Rectal smooth muscle tissue (tissue), 1 donor: ENCODE results near the gene SRP9.
"Not testable (repeated sequence)": the region's sequence is repeated elsewhere in the genome, so short reads cannot be mapped to it uniquely, and the experiment has no call there.

Experiments used
- H3K27ac ChIP-seq: one replicate; pipeline ENCODE4 v1.7.0; 2013; ENCODE audit warnings: low read depth, low read length, inconsistent platforms
- H3K27me3 ChIP-seq: one replicate; pipeline ENCODE4 v1.7.0; 2013; ENCODE audit warnings: low read length; ENCODE audit not compliant: control insufficient read depth, insufficient read depth
- H3K36me3 ChIP-seq: one replicate; pipeline ENCODE4 v1.7.0; 2013; ENCODE audit warnings: low read length; ENCODE audit not compliant: control insufficient read depth, insufficient read depth
- H3K4me1 ChIP-seq: one replicate; pipeline ENCODE4 v1.7.0; 2013; ENCODE audit warnings: low read length; ENCODE audit not compliant: control insufficient read depth, insufficient read depth
- H3K4me3 ChIP-seq: one replicate; pipeline ENCODE4 v1.7.0; 2013; ENCODE audit warnings: low read length
- H3K9ac ChIP-seq: one replicate; pipeline ENCODE4 v1.7.0; 2013; ENCODE audit warnings: low read length

SRP9 gene

DNA sequence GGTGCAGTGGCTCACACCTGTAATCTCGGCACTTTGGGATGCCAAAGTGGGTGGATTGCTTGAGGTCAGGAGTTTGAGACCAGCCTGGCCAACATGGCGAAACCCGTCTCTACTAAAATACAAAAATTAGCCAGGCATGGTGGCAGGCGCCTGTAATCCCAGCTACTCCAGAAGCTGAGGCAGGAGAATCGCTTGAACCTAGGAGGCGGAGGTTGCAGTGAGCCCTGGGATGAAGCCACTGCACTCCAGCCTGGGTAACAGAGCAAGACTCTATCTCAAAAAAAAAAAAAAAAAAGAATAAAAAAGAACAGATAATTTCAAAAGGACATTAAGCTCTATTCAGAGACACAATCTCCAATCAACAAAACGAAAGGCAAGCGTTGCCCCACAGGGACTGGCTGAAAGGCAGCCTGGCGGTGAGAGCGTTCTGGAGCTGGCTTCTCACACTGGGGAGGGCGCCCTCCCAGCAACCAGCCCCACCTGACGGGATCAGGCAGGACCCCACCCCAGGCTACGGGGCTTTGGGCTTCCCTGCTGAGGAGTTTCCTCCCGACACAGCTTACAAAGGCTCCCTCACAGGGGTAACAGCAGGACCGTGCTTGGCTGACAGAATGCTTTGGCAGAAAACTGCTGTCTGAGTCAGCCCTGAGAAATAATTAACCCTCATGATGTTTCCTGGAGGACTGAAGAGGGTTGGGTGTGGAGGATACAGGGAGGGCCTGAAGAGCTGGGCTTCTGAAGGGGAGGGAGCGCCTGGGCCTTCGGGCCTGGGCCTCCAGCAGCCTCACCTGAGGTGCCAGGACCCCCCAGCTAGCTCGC, 31.1 kb upstream of the SRP9 start:
- no peaks in the 10 kb centered on the region for H3K27me3 ChIP-seq
- no peaks in the 10 kb centered on the region for H3K36me3 ChIP-seq
- H3K4me1 ChIP-seq = peaks cover 25% of the 10 kb centered on the region
- peak overlapping the region; percentile 89 for H3K27ac ChIP-seq
- H3K9ac ChIP-seq = peak overlapping the region; percentile 38
- H3K4me3 ChIP-seq = peak overlapping the region; percentile 77

DNA sequence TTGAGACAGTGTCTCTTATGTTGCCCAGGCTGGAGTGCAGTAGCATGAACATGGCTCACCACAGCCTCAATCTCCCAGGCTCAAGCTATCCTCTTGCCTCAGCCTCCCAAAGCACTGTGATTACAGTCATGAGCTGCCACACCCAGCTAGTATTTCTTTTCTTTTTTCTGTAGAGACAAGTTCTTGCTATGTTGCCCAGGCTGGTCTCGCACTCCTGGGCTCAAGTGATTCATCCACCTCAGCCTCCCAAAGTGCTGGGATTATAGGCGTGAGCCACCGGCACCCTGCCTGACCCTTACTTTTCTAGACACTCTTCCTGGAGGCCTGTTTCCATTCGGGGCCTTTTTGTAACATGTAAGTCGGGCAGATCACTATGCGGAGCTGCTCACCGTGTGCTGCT, 30.1 kb upstream of the SRP9 start:
- Histone ChIP-seq H3K36me3 (no peaks in the 10 kb centered on the region), H3K4me1 (peaks cover 25% of the 10 kb centered on the region), H3K27me3 (no peaks in the 10 kb centered on the region), H3K9ac (no peak overlapping the region), H3K4me3 (no peak overlapping the region), H3K27ac (peak overlapping the region; percentile 89)

GRCh38 chr1:225748529-225748928, 29.1 kb upstream of the SRP9 start:
- no peaks in the 10 kb centered on the region for H3K36me3 ChIP-seq
- no peak overlapping the region for H3K27ac ChIP-seq
- peaks cover 25% of the 10 kb centered on the region for H3K4me1 ChIP-seq
- no peak overlapping the region for H3K4me3 ChIP-seq
- H3K27me3 ChIP-seq = no peaks in the 10 kb centered on the region
- H3K9ac ChIP-seq = no peak overlapping the region

- Histone ChIP-seq H3K36me3 (no peaks in the 10 kb centered on the region), H3K27ac (no peak overlapping the region), H3K9ac (no peak overlapping the region), H3K4me3 (no peak overlapping the region), H3K4me1 (peaks cover 25% of the 10 kb centered on the region), H3K27me3 (no peaks in the 10 kb centered on the region)
These were observed 27.9 kb upstream of the SRP9 start for GRCh38 chr1:225749706-225750105.

- Histone ChIP-seq H3K4me1 (peaks cover 20% of the 10 kb centered on the region), H3K36me3 (no peaks in the 10 kb centered on the region), H3K9ac (no peak overlapping the region), H3K4me3 (no peak overlapping the region), H3K27ac (no peak overlapping the region), H3K27me3 (no peaks in the 10 kb centered on the region)
These were observed 27.2 kb upstream of the SRP9 start for GRCh38 chr1:225750420-225750819.

DNA sequence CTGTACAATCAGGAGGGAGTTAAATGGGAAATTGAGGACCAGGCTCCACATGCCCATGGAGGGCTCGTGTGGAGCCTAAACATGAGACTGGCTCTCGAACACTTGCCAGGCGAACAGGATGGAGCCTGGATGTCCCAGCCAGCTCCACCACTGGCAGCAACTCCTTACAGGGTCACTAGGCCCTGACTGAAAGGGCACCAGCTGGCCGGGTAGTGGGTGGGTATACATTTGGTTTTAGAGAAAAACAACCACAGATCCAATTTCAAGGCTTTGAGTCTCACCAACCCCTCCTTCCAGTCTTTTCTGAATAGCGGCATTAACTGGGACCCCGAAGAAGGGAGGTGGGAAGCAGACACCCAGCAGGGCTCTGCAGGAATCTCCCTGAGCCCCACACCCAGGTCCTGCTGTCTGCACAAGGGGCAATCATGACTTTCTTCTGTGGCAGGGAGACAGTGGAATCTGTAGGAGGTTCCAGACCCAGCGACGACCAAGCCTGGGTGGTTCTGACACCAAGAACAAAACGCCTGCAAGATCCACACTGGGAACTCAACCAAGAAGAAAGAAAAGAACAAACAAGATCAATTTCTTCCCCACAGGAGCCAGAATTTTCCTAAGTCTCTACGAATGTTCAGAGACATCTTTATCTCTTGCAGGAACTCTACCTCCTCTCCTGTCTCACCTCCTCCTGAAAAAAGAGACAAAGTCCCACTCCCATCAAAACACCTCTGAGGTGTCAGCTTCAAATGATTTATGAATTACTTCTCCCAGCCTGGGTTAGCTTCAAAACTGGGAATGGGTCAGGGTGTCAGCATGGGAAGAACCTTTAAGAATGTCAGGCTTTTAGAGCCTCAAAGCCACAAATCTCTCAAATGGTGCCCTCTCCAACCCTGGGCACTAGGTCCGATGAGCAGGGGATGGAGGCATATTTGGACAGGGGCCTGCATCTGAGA, 26.5 kb upstream of the SRP9 start:
- no peaks in the 10 kb centered on the region for H3K27me3 ChIP-seq
- H3K4me1 ChIP-seq = peaks cover 12% of the 10 kb centered on the region
- no peak overlapping the region for H3K27ac ChIP-seq
- H3K4me3 ChIP-seq = no peak overlapping the region
- H3K36me3 ChIP-seq = no peaks in the 10 kb centered on the region
- no peak overlapping the region for H3K9ac ChIP-seq

- no peak overlapping the region for H3K9ac ChIP-seq
- no peak overlapping the region for H3K27ac ChIP-seq
- no peaks in the 10 kb centered on the region for H3K36me3 ChIP-seq
- peaks cover 7% of the 10 kb centered on the region for H3K4me1 ChIP-seq
- H3K27me3 ChIP-seq = no peaks in the 10 kb centered on the region
- H3K4me3 ChIP-seq = no peak overlapping the region
These were observed 25.4 kb upstream of the SRP9 start for GRCh38 chr1:225752245-225752644.

- H3K27ac ChIP-seq = no peak overlapping the region
- H3K9ac ChIP-seq = no peak overlapping the region
- H3K36me3 ChIP-seq = no peaks in the 10 kb centered on the region
- no peaks in the 10 kb centered on the region for H3K4me1 ChIP-seq
- H3K27me3 ChIP-seq = no peaks in the 10 kb centered on the region
- no peak overlapping the region for H3K4me3 ChIP-seq
These were observed 22.5 kb upstream of the SRP9 start for GRCh38 chr1:225754940-225755641.

DNA sequence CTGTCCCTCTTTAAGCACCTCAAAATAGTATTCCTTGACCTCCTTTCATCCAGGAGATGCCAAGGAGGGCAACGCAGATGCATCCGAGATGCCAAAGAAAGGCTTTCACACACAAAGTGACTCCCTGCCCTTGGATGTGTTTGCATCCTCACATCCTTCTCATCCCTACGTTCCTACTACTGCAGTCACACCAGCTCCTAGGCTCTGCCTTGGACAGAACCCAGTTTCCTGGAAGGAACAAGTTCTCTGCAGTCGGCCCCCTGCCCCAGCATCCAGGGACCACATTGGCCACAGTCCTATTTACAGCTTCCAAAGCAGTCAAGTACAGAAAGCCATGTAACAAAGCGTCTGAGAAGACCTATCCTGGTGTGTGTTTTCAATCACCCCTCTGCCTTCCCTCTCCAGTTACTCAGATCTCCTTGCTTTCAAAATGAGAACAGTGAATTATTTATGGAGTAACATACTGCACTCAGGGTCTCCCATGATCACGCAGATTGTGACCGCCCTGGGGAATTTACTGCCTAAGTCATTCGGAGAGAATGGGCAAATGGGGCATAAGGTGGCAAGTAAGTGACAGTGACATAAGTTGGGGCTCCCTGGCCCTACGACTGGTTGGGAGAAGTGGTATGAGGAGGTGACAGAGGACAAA, 21.8 kb upstream of the SRP9 start:
- no peaks in the 10 kb centered on the region for H3K36me3 ChIP-seq
- no peaks in the 10 kb centered on the region for H3K4me1 ChIP-seq
- no peaks in the 10 kb centered on the region for H3K27me3 ChIP-seq
- no peak overlapping the region for H3K27ac ChIP-seq
- no peak overlapping the region for H3K4me3 ChIP-seq
- no peak overlapping the region for H3K9ac ChIP-seq

GRCh38 chr1:225757927-225758656, 19.5 kb upstream of the SRP9 start:
- no peaks in the 10 kb centered on the region for H3K36me3 ChIP-seq
- no peak overlapping the region for H3K4me3 ChIP-seq
- no peak overlapping the region for H3K9ac ChIP-seq
- no peaks in the 10 kb centered on the region for H3K27me3 ChIP-seq
- no peak overlapping the region for H3K27ac ChIP-seq
- peaks cover 6% of the 10 kb centered on the region for H3K4me1 ChIP-seq

- not testable (repeated sequence) for H3K9ac ChIP-seq, H3K4me3 ChIP-seq, H3K27ac ChIP-seq, H3K27me3 ChIP-seq, H3K36me3 ChIP-seq
- H3K4me1 ChIP-seq = peaks cover 19% of the 10 kb centered on the region
These were observed 17.7 kb upstream of the SRP9 start for GRCh38 chr1:225759972-225760371.
